Adipocyte (in vitro differentiated cells): ENCODE measurements around the gene MARCHF7.
"Not testable (repeated sequence)": the region's sequence is repeated elsewhere in the genome, so short reads cannot be mapped to it uniquely, and the experiment has no call there.

Experiments
- DNase-seq: peaks from one replicate; pipeline ENCODE4 v3.0.0-alpha.2; 2015; ENCODE audit warnings: low read depth
- H3K27me3 ChIP-seq: replicated peaks from 2 replicates; pipeline ENCODE4 v1.7.0; 2013; ENCODE audit warnings: mild to moderate bottlenecking, low read length, moderate library complexity; ENCODE audit not compliant: control insufficient read depth, insufficient read depth
- H3K36me3 ChIP-seq: 2 replicates; pipeline ENCODE4 v1.7.0; 2013; ENCODE audit warnings: low read length, mild to moderate bottlenecking, moderate library complexity; ENCODE audit not compliant: control insufficient read depth, insufficient read depth, severe bottlenecking
- H3K4me1 ChIP-seq: 2 replicates; pipeline ENCODE4 v1.7.0; 2013; ENCODE audit warnings: mild to moderate bottlenecking, low read length, moderate library complexity; ENCODE audit not compliant: control insufficient read depth, insufficient read depth
- H3K4me3 ChIP-seq: 2 replicates; pipeline ENCODE4 v1.7.0; 2013; ENCODE audit warnings: mild to moderate bottlenecking, low read length, moderate library complexity
- H3K9ac ChIP-seq: 2 replicates; pipeline ENCODE4 v1.7.0; 2013; ENCODE audit warnings: mild to moderate bottlenecking, low read length, moderate library complexity
- H3K9me3 ChIP-seq: 2 replicates; pipeline ENCODE4 v1.7.0; 2013; ENCODE audit warnings: mild to moderate bottlenecking, low read length, moderate library complexity; ENCODE audit not compliant: control insufficient read depth

Gene MARCHF7

GRCh38 chr2:159706385-159706980 is 5.8 kb upstream of the MARCHF7 start:
- no peaks in the 10 kb centered on the region for H3K27me3 ChIP-seq
- no peaks in the 10 kb centered on the region for H3K9me3 ChIP-seq
- DNase-seq, result peak; percentile 65

DNA sequence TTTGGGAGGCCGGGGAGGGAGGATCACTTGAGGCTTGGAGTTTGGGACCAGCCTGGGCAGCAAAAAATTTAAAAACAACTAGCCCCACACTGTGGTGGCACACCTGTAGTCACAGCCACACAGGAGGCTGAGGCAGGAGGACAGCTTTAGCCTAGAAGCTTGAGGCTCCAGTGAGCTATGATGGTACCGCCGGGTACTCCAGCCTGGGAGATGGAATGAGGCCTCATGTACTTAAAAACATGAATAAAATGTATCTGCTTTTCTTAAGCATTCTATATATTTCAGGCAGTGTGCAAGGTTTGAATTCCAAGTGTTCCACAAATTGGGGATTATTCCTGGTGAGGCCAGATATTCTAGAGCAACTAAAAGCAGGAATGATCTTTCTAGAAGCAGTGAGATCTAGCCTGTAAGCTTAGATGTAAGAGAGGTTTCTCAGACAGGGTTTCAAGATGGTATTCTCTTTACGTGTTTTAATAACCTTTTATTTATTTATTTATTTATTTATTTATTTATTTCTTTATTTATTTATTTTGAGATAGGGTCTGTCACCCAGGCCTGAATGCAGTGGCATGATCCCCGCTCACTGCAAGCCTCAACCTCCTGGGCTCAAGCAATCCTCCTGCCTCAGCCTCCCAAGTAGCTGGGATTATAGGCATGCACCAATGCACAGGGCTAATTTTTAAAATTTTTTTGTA is 4.1 kb upstream of the MARCHF7 start:
- H3K27me3 ChIP-seq, result no peaks in the 10 kb centered on the region
- H3K9ac ChIP-seq, result no peak overlapping the region
- DNase-seq, result no peak
- no peaks in the 10 kb centered on the region for H3K4me1 ChIP-seq
- no peak overlapping the region for H3K4me3 ChIP-seq
- no peaks in the 10 kb centered on the region for H3K36me3 ChIP-seq
- H3K9me3 ChIP-seq, result no peaks in the 10 kb centered on the region

More at GRCh38 chr2:159706385-159706980, 5.8 kb upstream of the MARCHF7 start:
- no peak overlapping the region for H3K4me3 ChIP-seq
- no peak overlapping the region for H3K9ac ChIP-seq
- H3K4me1 ChIP-seq, result no peaks in the 10 kb centered on the region
- no peaks in the 10 kb centered on the region for H3K36me3 ChIP-seq

DNA sequence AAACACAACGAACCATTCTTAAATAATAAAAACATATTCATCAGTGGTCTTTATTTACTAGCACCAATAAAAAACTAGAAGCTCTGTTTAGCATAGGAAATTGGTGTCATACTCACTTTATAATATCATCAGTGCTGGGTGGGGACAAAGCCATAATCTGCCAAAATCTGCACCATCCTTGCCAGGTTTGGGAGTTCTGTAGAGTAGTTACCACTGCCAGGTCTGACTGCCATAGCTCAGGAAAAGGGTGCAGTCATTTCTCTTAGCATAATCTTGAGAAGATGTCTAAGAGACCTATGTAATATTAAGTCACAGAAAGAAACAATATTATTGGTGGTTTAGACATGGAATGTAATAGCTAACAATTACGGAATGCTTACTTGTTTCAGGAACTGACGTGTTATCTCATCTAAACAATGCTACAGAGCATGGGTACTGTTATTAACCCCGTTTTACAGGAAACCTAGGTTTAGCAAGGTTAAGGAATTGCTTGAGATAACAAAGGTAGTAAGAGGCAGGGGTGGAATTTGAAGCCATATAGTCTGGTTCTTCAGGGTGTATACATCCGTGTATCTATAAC is 1.6 kb upstream of the MARCHF7 start:
- DNase-seq, result no peak
- no peaks in the 10 kb centered on the region for H3K9me3 ChIP-seq
- H3K4me1 ChIP-seq, result peaks cover 17% of the 10 kb centered on the region
- H3K9ac ChIP-seq, result no peak overlapping the region
- no peaks in the 10 kb centered on the region for H3K27me3 ChIP-seq
- peaks cover 4% of the 10 kb centered on the region for H3K36me3 ChIP-seq
- H3K4me3 ChIP-seq, result peak overlapping the region; percentile 94

GRCh38 chr2:159711562-159712142 is 654 bp upstream of the MARCHF7 start:
- H3K27me3 ChIP-seq, result no peaks in the 10 kb centered on the region
- H3K4me3 ChIP-seq, result peak overlapping the region; percentile 94
- no peaks in the 10 kb centered on the region for H3K9me3 ChIP-seq
- H3K36me3 ChIP-seq, result peaks cover 13% of the 10 kb centered on the region
- peaks cover 20% of the 10 kb centered on the region for H3K4me1 ChIP-seq
- H3K9ac ChIP-seq, result peak overlapping the region; percentile 98
- no peak for DNase-seq

- Histone ChIP-seq H3K4me3 (peak overlapping the region; percentile 94), H3K9me3 (no peaks in the 10 kb centered on the region), H3K36me3 (peaks cover 22% of the 10 kb centered on the region), H3K27me3 (no peaks in the 10 kb centered on the region), H3K4me1 (peaks cover 31% of the 10 kb centered on the region), H3K9ac (peak overlapping the region; percentile 98)
- peak; percentile 61 for DNase-seq
Observed at GRCh38 chr2:159712929-159713420, 669 bp downstream of the MARCHF7 start.

- DNase-seq, result peak; percentile 62
- H3K4me1 ChIP-seq, result peaks cover 31% of the 10 kb centered on the region
- H3K27me3 ChIP-seq, result no peaks in the 10 kb centered on the region
- H3K36me3 ChIP-seq, result peaks cover 25% of the 10 kb centered on the region
- H3K9me3 ChIP-seq, result no peaks in the 10 kb centered on the region
- H3K4me3 ChIP-seq, result peak overlapping the region; percentile 94
- H3K9ac ChIP-seq, result peak overlapping the region; percentile 98
Observed at GRCh38 chr2:159713631-159714246, 1.4 kb downstream of the MARCHF7 start.

DNA sequence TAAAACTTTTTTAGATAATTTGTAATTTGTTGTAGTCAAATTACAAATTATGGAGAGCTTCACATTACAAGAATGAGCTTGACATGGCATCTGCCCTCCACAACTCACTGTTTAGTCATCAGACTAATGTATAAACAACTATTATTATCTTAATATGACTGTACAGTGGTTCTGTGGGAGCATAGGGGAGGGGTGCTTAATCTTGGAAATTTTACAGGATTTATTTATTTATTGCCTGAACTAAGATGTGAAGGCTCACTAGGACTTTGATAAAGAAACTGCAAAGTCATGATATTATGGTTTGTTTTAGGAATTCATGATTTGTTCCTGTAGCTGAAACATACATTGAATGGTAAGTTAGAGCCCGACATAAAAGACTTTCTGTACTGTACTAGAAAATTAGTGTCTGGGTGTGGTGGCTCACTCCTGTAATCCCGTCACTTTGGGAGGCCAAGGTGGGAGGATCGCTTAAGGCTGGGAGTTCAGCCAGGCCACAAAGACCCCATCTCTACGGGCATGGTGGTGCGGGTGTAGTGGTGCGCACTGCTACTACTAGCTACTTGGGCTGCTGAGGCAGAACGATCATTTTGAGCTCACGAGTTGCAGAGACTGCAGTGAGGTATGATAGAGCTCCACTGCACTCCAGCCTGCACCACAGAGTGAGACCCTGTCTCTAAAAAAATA is 2.1 kb downstream of the MARCHF7 start:
- peak overlapping the region; percentile 94 for H3K4me3 ChIP-seq

DNA sequence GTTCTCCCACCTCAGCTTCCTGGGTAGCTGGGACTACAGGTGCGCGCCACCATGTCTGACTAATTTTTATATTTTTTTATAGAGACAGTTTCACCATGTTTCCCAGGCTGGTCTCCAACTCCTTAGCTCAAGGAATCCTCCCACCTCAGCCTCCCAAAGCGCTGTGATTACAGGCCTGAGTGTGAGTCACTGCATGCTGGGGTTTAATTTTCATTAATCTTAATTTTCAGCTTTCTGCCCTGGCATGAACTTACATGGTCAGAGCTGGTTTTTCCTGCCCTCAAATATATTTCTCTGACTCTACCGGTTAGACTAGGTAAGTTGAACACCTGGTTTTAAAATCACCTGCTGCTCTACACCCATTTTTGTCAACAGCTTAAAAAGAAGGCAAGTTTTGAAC is 3.1 kb downstream of the MARCHF7 start:
- Histone ChIP-seq H3K9me3 (no peaks in the 10 kb centered on the region), H3K27me3 (no peaks in the 10 kb centered on the region), H3K9ac (no peak overlapping the region), H3K4me3 (no peak overlapping the region), H3K36me3 (peaks cover 42% of the 10 kb centered on the region), H3K4me1 (peaks cover 31% of the 10 kb centered on the region)
- no peak for DNase-seq

More for the DNA sequence above, 2.1 kb downstream of the MARCHF7 start:
- no peaks in the 10 kb centered on the region for H3K9me3 ChIP-seq
- peak overlapping the region; percentile 98 for H3K9ac ChIP-seq
- H3K36me3 ChIP-seq, result peaks cover 31% of the 10 kb centered on the region
- peaks cover 31% of the 10 kb centered on the region for H3K4me1 ChIP-seq
- peak; percentile 44 for DNase-seq
- no peaks in the 10 kb centered on the region for H3K27me3 ChIP-seq

DNA sequence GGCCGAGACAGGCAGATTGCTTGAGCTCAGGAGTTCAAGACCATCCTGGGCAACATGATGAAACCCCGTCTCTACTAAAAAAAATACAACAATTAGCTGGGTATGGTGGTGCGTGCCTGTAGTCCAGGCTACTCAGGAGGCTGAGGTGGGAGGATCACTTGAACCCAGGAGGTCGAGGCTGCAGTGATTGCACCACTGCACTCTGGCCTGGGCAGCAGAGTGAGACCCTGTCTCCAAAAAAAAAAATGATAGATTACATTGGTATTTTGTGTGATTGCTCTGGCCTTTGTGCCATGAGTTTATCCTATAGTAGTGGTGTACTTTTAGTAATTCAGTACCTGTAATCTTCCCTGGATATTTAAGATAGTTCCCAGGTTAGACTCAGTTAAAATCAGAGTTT is 4.1 kb downstream of the MARCHF7 start:
- not testable (repeated sequence) for H3K9me3 ChIP-seq, H3K27me3 ChIP-seq, DNase-seq, H3K4me3 ChIP-seq, H3K9ac ChIP-seq
- peaks cover 31% of the 10 kb centered on the region for H3K4me1 ChIP-seq
- H3K36me3 ChIP-seq, result peaks cover 51% of the 10 kb centered on the region

DNA sequence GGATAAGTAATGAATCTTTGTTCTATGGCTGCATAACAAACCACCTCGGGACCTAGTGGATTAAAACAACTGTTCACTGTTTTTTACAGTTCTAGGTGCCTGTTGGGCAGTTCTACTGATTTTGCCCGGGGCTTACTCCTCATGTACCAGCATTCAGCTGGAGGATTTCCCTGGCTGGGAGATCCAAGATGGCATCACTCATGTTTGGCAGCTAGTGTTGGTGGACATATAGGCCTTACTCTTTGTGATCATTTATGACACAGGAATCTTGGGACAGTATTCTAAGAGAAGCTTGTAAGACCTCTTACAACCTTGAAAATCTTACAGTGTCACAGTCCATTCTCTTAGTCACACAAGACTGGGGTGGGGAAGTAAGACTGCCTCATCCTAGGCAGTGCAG is 4.6 kb downstream of the MARCHF7 start:
- H3K9ac ChIP-seq, result no peak overlapping the region
- H3K36me3 ChIP-seq, result peaks cover 52% of the 10 kb centered on the region
- no peak overlapping the region for H3K4me3 ChIP-seq

More for the DNA sequence above, 4.6 kb downstream of the MARCHF7 start:
- H3K4me1 ChIP-seq, result peaks cover 31% of the 10 kb centered on the region
- H3K9me3 ChIP-seq, result no peaks in the 10 kb centered on the region
- DNase-seq, result no peak
- no peaks in the 10 kb centered on the region for H3K27me3 ChIP-seq
